CD4-positive, alpha-beta T cell (primary cell): ENCODE results near the gene PPP2R2B. TPM values are rescaled to one million over a fixed set of nuclear protein-coding genes. Genes with fewer than 3 reads are reported as not detected.

Experiments
- ATAC-seq: fragments of 200-7000 bp; cut with Tn5 transposase; one replicate; pipeline ENCODE4 v1.10.0; 2022; ENCODE audit warnings: mild to moderate bottlenecking; ENCODE audit not compliant: poor library complexity
- CTCF ChIA-PET: fragments of 350-600 bp; sonication (Branson Sonifier 250); formaldehyde crosslinking; loops from one replicate; lab custom pipeline; 2021; ENCODE audit warnings: antibody characterized with exemption, inconsistent platforms; lab: Charles Lee
- POLR2A ChIA-PET: fragments of 350-600 bp; sonication (Branson Sonifier 250); formaldehyde crosslinking; loops from one replicate; lab custom pipeline; 2021; ENCODE audit warnings: antibody characterized with exemption, inconsistent platforms; lab: Charles Lee
- DNase-seq, 14 experiments: peaks; one replicate each; pipeline ENCODE4 v3.0.0-alpha.2; 2013 to 2020; ENCODE audit warnings: mixed read lengths in 2 of 14
- H3K27ac ChIP-seq, 2 donors: one replicate each; pipeline versions ENCODE4 v1.5.1 to v1.7.0; 2013; ENCODE audit warnings: low read length in 2 of 2, low read depth in 1 of 2, mild to moderate bottlenecking in 1 of 2
- H3K27me3 ChIP-seq, 2 experiments: 1 replicate in 1 of 2; 2 replicates in 1 of 2; pipeline versions ENCODE4 v1.6.1 to v1.7.0; 2013; ENCODE audit warnings: low read length in 2 of 2, control low read depth in 1 of 2, mild to moderate bottlenecking in 1 of 2, moderate library complexity in 1 of 2; ENCODE audit not compliant: insufficient read depth in 2 of 2, control insufficient read depth in 1 of 2
- H3K36me3 ChIP-seq: one replicate; pipeline ENCODE4 v1.6.1; 2013; ENCODE audit warnings: low read length, control low read depth; ENCODE audit not compliant: insufficient read depth
- H3K4me1 ChIP-seq: one replicate; pipeline ENCODE4 v1.6.1; 2013; ENCODE audit warnings: low read length, control low read depth; ENCODE audit not compliant: insufficient read depth
- H3K4me3 ChIP-seq: one replicate; pipeline ENCODE4 v1.5.1; 2013; ENCODE audit warnings: mild to moderate bottlenecking, low read length, moderate library complexity
- H3K9me3 ChIP-seq, 2 experiments: 1 replicate in 1 of 2; 2 replicates in 1 of 2; pipeline versions ENCODE4 v1.6.1 to v1.7.0; 2013; ENCODE audit warnings: low read length in 2 of 2, mild to moderate bottlenecking in 2 of 2, control low read depth in 1 of 2, moderate library complexity in 1 of 2; ENCODE audit not compliant: control insufficient read depth in 1 of 2, insufficient read depth in 1 of 2
- H3K27ac Mint-ChIP-seq: one replicate; pipeline ENCODE4 v1.8.0; 2020; ENCODE audit warnings: mixed read lengths
- H3K27me3 Mint-ChIP-seq: one replicate; pipeline ENCODE4 v1.8.0; 2021; ENCODE audit warnings: mixed read lengths
- H3K36me3 Mint-ChIP-seq: one replicate; pipeline ENCODE4 v1.8.0; 2021; ENCODE audit warnings: low read depth, mixed read lengths
- H3K4me1 Mint-ChIP-seq: one replicate; pipeline ENCODE4 v1.8.0; 2021; ENCODE audit warnings: low read depth, mixed read lengths
- H3K4me3 Mint-ChIP-seq: one replicate; pipeline ENCODE4 v1.8.0; 2020; ENCODE audit warnings: mild to moderate bottlenecking, mixed read lengths
- H3K9me3 Mint-ChIP-seq: one replicate; pipeline ENCODE4 v1.8.0; 2020; ENCODE audit warnings: mixed read lengths
- intact Hi-C, 2 experiments: fragments of 100-400 bp; cut with DNase I in 1 of 2; cut with micrococcal nuclease in 1 of 2; formaldehyde crosslinking; loops; one replicate each; pipeline versions ENCODE4 v1.15.1 to v1.9.0; 2023 to 2025; cut with DNase I, micrococcal nuclease
- total RNA-seq, 174 experiments: library from RNA in 2 of 174; stranded (reverse) in 2 of 174; gene quantifications; one replicate each; pipeline ENCODE4 v1.2.3 and lab custom pipeline; 2021 to 2026
- TF ChIP-seq, protein P1 (sequence below): fragments of 200-600 bp; IDR thresholded peaks from one replicate; pipeline ENCODE4 v1.8.0; 2022; ENCODE audit warnings: antibody characterized with exemption, mild to moderate bottlenecking

The PPP2R2B gene
- total RNA-seq, 2 experiments from 2014 or later = 4.1 to 4.2 TPM

DNA sequence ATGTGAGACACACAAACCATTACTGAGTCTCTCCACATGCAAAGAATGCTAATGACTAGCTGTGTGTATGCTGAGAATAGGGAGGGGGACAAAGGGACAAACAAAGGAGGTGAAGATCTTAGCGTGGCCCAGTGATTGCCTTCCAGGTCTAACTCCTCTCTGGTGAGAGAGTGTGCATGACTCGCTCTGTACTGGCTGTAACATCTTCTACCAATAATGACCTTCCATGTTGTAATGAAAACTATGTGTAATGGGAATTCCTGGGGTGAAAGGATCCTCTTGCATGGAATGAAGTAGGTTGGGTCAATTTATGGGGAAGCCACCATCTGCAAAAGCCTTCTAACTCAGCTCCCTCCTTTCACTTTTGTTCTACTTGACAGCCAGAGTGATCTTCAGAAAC, 338.1 kb downstream of the PPP2R2B start:
- Mint-ChIP-seq H3K9me3 (no peaks in the 10 kb centered on the region), H3K27me3 (no peaks in the 10 kb centered on the region), H3K4me1 (no peaks in the 10 kb centered on the region), H3K36me3 (no peaks in the 10 kb centered on the region), H3K4me3 (no peak overlapping the region), H3K27ac (no peak overlapping the region)
- H3K36me3 ChIP-seq = no peaks in the 10 kb centered on the region
- no peak for DNase-seq
- TF ChIP-seq, protein P1, sequence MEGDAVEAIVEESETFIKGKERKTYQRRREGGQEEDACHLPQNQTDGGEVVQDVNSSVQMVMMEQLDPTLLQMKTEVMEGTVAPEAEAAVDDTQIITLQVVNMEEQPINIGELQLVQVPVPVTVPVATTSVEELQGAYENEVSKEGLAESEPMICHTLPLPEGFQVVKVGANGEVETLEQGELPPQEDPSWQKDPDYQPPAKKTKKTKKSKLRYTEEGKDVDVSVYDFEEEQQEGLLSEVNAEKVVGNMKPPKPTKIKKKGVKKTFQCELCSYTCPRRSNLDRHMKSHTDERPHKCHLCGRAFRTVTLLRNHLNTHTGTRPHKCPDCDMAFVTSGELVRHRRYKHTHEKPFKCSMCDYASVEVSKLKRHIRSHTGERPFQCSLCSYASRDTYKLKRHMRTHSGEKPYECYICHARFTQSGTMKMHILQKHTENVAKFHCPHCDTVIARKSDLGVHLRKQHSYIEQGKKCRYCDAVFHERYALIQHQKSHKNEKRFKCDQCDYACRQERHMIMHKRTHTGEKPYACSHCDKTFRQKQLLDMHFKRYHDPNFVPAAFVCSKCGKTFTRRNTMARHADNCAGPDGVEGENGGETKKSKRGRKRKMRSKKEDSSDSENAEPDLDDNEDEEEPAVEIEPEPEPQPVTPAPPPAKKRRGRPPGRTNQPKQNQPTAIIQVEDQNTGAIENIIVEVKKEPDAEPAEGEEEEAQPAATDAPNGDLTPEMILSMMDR = no peak
- no peak for ATAC-seq
- H3K4me3 ChIP-seq = no peak overlapping the region
- H3K27ac ChIP-seq = no peak overlapping the region
- no peaks in the 10 kb centered on the region for H3K4me1 ChIP-seq
- CTCF ChIA-PET = no interaction called here
- H3K9me3 ChIP-seq = no peaks in the 10 kb centered on the region
- POLR2A ChIA-PET = no interaction called here
- no peaks in the 10 kb centered on the region for H3K27me3 ChIP-seq
- intact Hi-C loops = loop anchor here in 1 of 2 experiments (5.0 kb wide), 1 partner anchor 122 kb away; no protein-coding TSS in a partner anchor

DNA sequence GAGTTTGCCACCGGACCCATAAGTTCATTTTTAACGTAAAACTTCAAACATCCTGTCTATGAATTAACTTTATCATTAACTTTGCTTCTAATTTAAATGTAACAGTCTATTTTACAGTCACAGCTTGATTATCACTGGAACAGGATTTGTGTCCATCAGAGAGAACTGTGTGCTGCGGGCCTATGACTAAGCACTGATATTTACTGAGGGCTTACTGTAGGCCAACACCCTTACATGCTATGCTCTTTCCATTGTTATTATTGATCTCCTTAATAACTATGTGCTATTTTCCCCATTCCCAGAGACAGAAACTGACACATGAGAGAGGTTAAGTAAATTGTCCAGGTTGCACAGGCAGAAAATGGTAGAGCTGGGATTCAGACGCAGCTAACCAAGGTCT, 338.6 kb downstream of the PPP2R2B start:
- Mint-ChIP-seq H3K36me3 (no peaks in the 10 kb centered on the region), H3K9me3 (no peaks in the 10 kb centered on the region), H3K4me3 (no peak overlapping the region), H3K27me3 (no peaks in the 10 kb centered on the region), H3K4me1 (no peaks in the 10 kb centered on the region), H3K27ac (no peak overlapping the region)
- Histone ChIP-seq H3K9me3 (no peaks in the 10 kb centered on the region), H3K27ac (no peak overlapping the region), H3K27me3 (no peaks in the 10 kb centered on the region), H3K36me3 (no peaks in the 10 kb centered on the region), H3K4me1 (no peaks in the 10 kb centered on the region), H3K4me3 (no peak overlapping the region)
- ATAC-seq (no peak), DNase-seq (no peak)
- POLR2A ChIA-PET = no interaction called here
- CTCF ChIA-PET = no interaction called here
- TF ChIP-seq, protein P1 = no peak
- intact Hi-C loops = loop anchor here in 1 of 2 experiments (5.0 kb wide), 1 partner anchor 122 kb away; no protein-coding TSS in a partner anchor

DNA sequence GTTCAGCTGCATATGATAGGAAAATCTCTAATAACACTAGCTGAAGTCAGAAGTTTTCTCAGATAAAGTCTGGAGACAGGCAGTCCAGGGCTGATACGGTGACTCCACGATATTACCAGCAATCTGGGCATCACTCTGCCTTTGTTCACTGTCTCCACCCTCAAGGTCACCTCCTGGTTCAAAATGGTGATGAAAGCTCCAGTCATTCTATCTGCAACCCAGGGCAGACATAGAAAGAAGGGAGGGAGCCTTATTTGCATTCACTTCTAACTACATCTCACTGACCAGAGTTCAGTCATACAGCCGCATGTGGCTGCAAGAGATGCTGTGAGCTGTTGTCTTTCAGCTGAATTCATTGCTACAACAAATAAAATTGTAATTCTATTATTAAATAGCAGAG, 340.1 kb downstream of the PPP2R2B start:
- no peak for DNase-seq

More for the DNA sequence above, 340.1 kb downstream of the PPP2R2B start:
- H3K9me3 Mint-ChIP-seq = no peaks in the 10 kb centered on the region
- no peak for ATAC-seq
- H3K27ac Mint-ChIP-seq = no peak overlapping the region
- H3K27me3 Mint-ChIP-seq = no peaks in the 10 kb centered on the region
- no peaks in the 10 kb centered on the region for H3K9me3 ChIP-seq
- no peak overlapping the region for H3K4me3 Mint-ChIP-seq
- intact Hi-C loops = no loop called here
- H3K4me1 Mint-ChIP-seq = peaks cover 1% of the 10 kb centered on the region
- H3K27ac ChIP-seq = no peak overlapping the region
- H3K4me1 ChIP-seq = no peaks in the 10 kb centered on the region
- TF ChIP-seq, protein P1 = no peak
- H3K4me3 ChIP-seq = no peak overlapping the region
- ChIA-PET POLR2A (no interaction called here), CTCF (no interaction called here)
- no peaks in the 10 kb centered on the region for H3K27me3 ChIP-seq
- H3K36me3 ChIP-seq = no peaks in the 10 kb centered on the region
- no peaks in the 10 kb centered on the region for H3K36me3 Mint-ChIP-seq
